ENCODE data around the gene SLC25A11. TPM values are rescaled to one million over a fixed set of nuclear protein-coding genes. Genes with fewer than 3 reads are reported as not detected.

SLC25A11 gene
- total RNA-seq, 1 donor from 2014 or later: 59.5 TPM

GRCh38 chr17:4903051-4903818 lies 36.6 kb downstream of the SLC25A11 start, which contains the start of gene CHRNE:
Gene CHRNE (minus strand): TSS chr17:4903098. CDS start chr17:4903063, 35 bp downstream.
- Histone ChIP-seq H3K27ac (ENCODE audit: low read depth, low read length) (peak within 1 kb of the TSS; percentile 29), H3K9ac (ENCODE audit: low read depth in 1 of 3, low read length in 3 of 3) (peak within 1 kb of the TSS in 2 of 3 donors; percentile 30 to 33), H3K4me3 (ENCODE audit: low read length in 3 of 3) (peak within 1 kb of the TSS; percentile 4 to 30 (median 13)), H3K9me3 (ENCODE audit: control insufficient read depth in 3 of 3, low read length in 3 of 3) (no peaks in the 10 kb centered on the region), H3K27me3 (ENCODE audit: control insufficient read depth in 3 of 3, insufficient read depth in 3 of 3, low read length in 3 of 3) (peaks cover 0 to 24% (median 12%) of the 10 kb centered on the region in 3 donors), H3K36me3 (ENCODE audit: control insufficient read depth in 3 of 3, insufficient read depth in 3 of 3, low read length in 3 of 3) (no peaks in the 10 kb centered on the region), H3K4me1 (ENCODE audit: control insufficient read depth in 3 of 3, insufficient read depth in 3 of 3, low read length in 3 of 3) (peaks cover 23 to 32% (median 25%) of the 10 kb centered on the region in 3 donors)

- H3K9me3 ChIP-seq (ENCODE audit: control insufficient read depth in 3 of 3, low read length in 3 of 3): no peaks in the 10 kb centered on the region
- peak overlapping the region; percentile 29 for H3K27ac ChIP-seq (ENCODE audit: low read depth, low read length)
- H3K27me3 ChIP-seq (ENCODE audit: control insufficient read depth in 3 of 3, insufficient read depth in 3 of 3, low read length in 3 of 3): peaks cover 0 to 24% (median 12%) of the 10 kb centered on the region in 3 donors
- H3K36me3 ChIP-seq (ENCODE audit: control insufficient read depth in 3 of 3, insufficient read depth in 3 of 3, low read length in 3 of 3): no peaks in the 10 kb centered on the region
- peak overlapping the region in 2 of 3 donors; percentile 30 to 33 for H3K9ac ChIP-seq (ENCODE audit: low read depth in 1 of 3, low read length in 3 of 3)
- H3K4me1 ChIP-seq (ENCODE audit: control insufficient read depth in 3 of 3, insufficient read depth in 3 of 3, low read length in 3 of 3): peaks cover 21 to 29% (median 23%) of the 10 kb centered on the region in 3 donors
- no peak overlapping the region for H3K4me3 ChIP-seq (ENCODE audit: low read length in 3 of 3)
These were observed 37.3 kb downstream of the SLC25A11 start for GRCh38 chr17:4902540-4902939.

- peaks cover 21 to 29% (median 23%) of the 10 kb centered on the region in 3 donors for H3K4me1 ChIP-seq (ENCODE audit: control insufficient read depth in 3 of 3, insufficient read depth in 3 of 3, low read length in 3 of 3)
- H3K36me3 ChIP-seq (ENCODE audit: control insufficient read depth in 3 of 3, insufficient read depth in 3 of 3, low read length in 3 of 3): peaks cover under 1 to 5% (median under 1%) of the 10 kb centered on the region in 3 donors
- no peaks in the 10 kb centered on the region for H3K9me3 ChIP-seq (ENCODE audit: control insufficient read depth in 3 of 3, low read length in 3 of 3)
- peak overlapping the region in 1 of 3 donors; percentile 62 for H3K4me3 ChIP-seq (ENCODE audit: low read length in 3 of 3)
- peaks cover 0 to 24% (median 12%) of the 10 kb centered on the region in 3 donors for H3K27me3 ChIP-seq (ENCODE audit: control insufficient read depth in 3 of 3, insufficient read depth in 3 of 3, low read length in 3 of 3)
- peak overlapping the region; percentile 44 for H3K27ac ChIP-seq (ENCODE audit: low read depth, low read length)
- peak overlapping the region in 1 of 3 donors; percentile 65 for H3K9ac ChIP-seq (ENCODE audit: low read depth in 1 of 3, low read length in 3 of 3)
These were observed 38.0 kb downstream of the SLC25A11 start for GRCh38 chr17:4901648-4902344.

GRCh38 chr17:4901108-4901647 lies 38.7 kb downstream of the SLC25A11 start:
- H3K9me3 ChIP-seq (ENCODE audit: control insufficient read depth in 3 of 3, low read length in 3 of 3): no peaks in the 10 kb centered on the region
- peak overlapping the region in 1 of 3 donors; percentile 65 for H3K9ac ChIP-seq (ENCODE audit: low read depth in 1 of 3, low read length in 3 of 3)
- H3K4me3 ChIP-seq (ENCODE audit: low read length in 3 of 3): peak overlapping the region in 2 of 3 donors; percentile 22 to 62
- H3K27me3 ChIP-seq (ENCODE audit: control insufficient read depth in 3 of 3, insufficient read depth in 3 of 3, low read length in 3 of 3): peaks cover 0 to 24% (median 12%) of the 10 kb centered on the region in 3 donors
- H3K36me3 ChIP-seq (ENCODE audit: control insufficient read depth in 3 of 3, insufficient read depth in 3 of 3, low read length in 3 of 3): peaks cover 6 to 11% (median 7%) of the 10 kb centered on the region in 3 donors
- peaks cover 21 to 29% (median 23%) of the 10 kb centered on the region in 3 donors for H3K4me1 ChIP-seq (ENCODE audit: control insufficient read depth in 3 of 3, insufficient read depth in 3 of 3, low read length in 3 of 3)
- peak overlapping the region; percentile 44 for H3K27ac ChIP-seq (ENCODE audit: low read depth, low read length)

GRCh38 chr17:4900231-4901107 lies 39.4 kb downstream of the SLC25A11 start:
- Histone ChIP-seq H3K9ac (ENCODE audit: low read depth in 1 of 3, low read length in 3 of 3) (no peak overlapping the region), H3K27me3 (ENCODE audit: control insufficient read depth in 3 of 3, insufficient read depth in 3 of 3, low read length in 3 of 3) (peaks cover 0 to 24% (median 12%) of the 10 kb centered on the region in 3 donors), H3K9me3 (ENCODE audit: control insufficient read depth in 3 of 3, low read length in 3 of 3) (no peaks in the 10 kb centered on the region), H3K36me3 (ENCODE audit: control insufficient read depth in 3 of 3, insufficient read depth in 3 of 3, low read length in 3 of 3) (peaks cover 13 to 17% (median 14%) of the 10 kb centered on the region in 3 donors), H3K27ac (ENCODE audit: low read depth, low read length) (no peak overlapping the region), H3K4me1 (ENCODE audit: control insufficient read depth in 3 of 3, insufficient read depth in 3 of 3, low read length in 3 of 3) (peaks cover 21 to 29% (median 23%) of the 10 kb centered on the region in 3 donors), H3K4me3 (ENCODE audit: low read length in 3 of 3) (peak overlapping the region in 2 of 3 donors; percentile 22 to 62)

- H3K9ac ChIP-seq (ENCODE audit: low read depth in 1 of 3, low read length in 3 of 3): peak within 1 kb of the TSS; percentile 33 to 51 (median 38)
These were observed 40.3 kb downstream of the SLC25A11 start, which contains the start of gene C17orf107 for GRCh38 chr17:4899341-4900230. Gene C17orf107 (plus strand): TSS chr17:4899536. CDS start chr17:4899763, 227 bp downstream.

GRCh38 chr17:4898927-4899326 lies 40.9 kb downstream of the SLC25A11 start:
- no peak overlapping the region for H3K27ac ChIP-seq (ENCODE audit: low read depth, low read length)

More at GRCh38 chr17:4899341-4900230, 40.3 kb downstream of the SLC25A11 start, which contains the start of gene C17orf107:
- H3K27me3 ChIP-seq (ENCODE audit: control insufficient read depth in 3 of 3, insufficient read depth in 3 of 3, low read length in 3 of 3): peaks cover 0 to 21% (median 12%) of the 10 kb centered on the region in 3 donors
- H3K27ac ChIP-seq (ENCODE audit: low read depth, low read length): no peak within 1 kb of the TSS
- H3K4me3 ChIP-seq (ENCODE audit: low read length in 3 of 3): peak within 1 kb of the TSS; percentile 65 to 71 (median 67)
- H3K4me1 ChIP-seq (ENCODE audit: control insufficient read depth in 3 of 3, insufficient read depth in 3 of 3, low read length in 3 of 3): peaks cover 21 to 29% (median 23%) of the 10 kb centered on the region in 3 donors
- H3K36me3 ChIP-seq (ENCODE audit: control insufficient read depth in 3 of 3, insufficient read depth in 3 of 3, low read length in 3 of 3): peaks cover 22 to 26% (median 22%) of the 10 kb centered on the region in 3 donors
- no peaks in the 10 kb centered on the region for H3K9me3 ChIP-seq (ENCODE audit: control insufficient read depth in 3 of 3, low read length in 3 of 3)

GRCh38 chr17:4898351-4898750 lies 41.5 kb downstream of the SLC25A11 start:
- Histone ChIP-seq H3K36me3 (ENCODE audit: control insufficient read depth in 3 of 3, insufficient read depth in 3 of 3, low read length in 3 of 3) (peaks cover 35 to 39% (median 35%) of the 10 kb centered on the region in 3 donors), H3K27ac (ENCODE audit: low read depth, low read length) (no peak overlapping the region), H3K9me3 (ENCODE audit: control insufficient read depth in 3 of 3, low read length in 3 of 3) (no peaks in the 10 kb centered on the region), H3K4me3 (ENCODE audit: low read length in 3 of 3) (no peak overlapping the region), H3K27me3 (ENCODE audit: control insufficient read depth in 3 of 3, insufficient read depth in 3 of 3, low read length in 3 of 3) (peaks cover 0 to 21% (median 12%) of the 10 kb centered on the region in 3 donors), H3K4me1 (ENCODE audit: control insufficient read depth in 3 of 3, insufficient read depth in 3 of 3, low read length in 3 of 3) (peaks cover 19 to 26% (median 21%) of the 10 kb centered on the region in 3 donors), H3K9ac (ENCODE audit: low read depth in 1 of 3, low read length in 3 of 3) (no peak overlapping the region)

More at GRCh38 chr17:4898927-4899326, 40.9 kb downstream of the SLC25A11 start:
- Histone ChIP-seq H3K4me1 (ENCODE audit: control insufficient read depth in 3 of 3, insufficient read depth in 3 of 3, low read length in 3 of 3) (peaks cover 21 to 29% (median 23%) of the 10 kb centered on the region in 3 donors), H3K27me3 (ENCODE audit: control insufficient read depth in 3 of 3, insufficient read depth in 3 of 3, low read length in 3 of 3) (peaks cover 0 to 21% (median 12%) of the 10 kb centered on the region in 3 donors), H3K36me3 (ENCODE audit: control insufficient read depth in 3 of 3, insufficient read depth in 3 of 3, low read length in 3 of 3) (peaks cover 29 to 33% (median 29%) of the 10 kb centered on the region in 3 donors), H3K9me3 (ENCODE audit: control insufficient read depth in 3 of 3, low read length in 3 of 3) (no peaks in the 10 kb centered on the region), H3K9ac (ENCODE audit: low read depth in 1 of 3, low read length in 3 of 3) (peak overlapping the region in 1 of 3 donors; percentile 33), H3K4me3 (ENCODE audit: low read length in 3 of 3) (peak overlapping the region in 1 of 3 donors; percentile 65)

All from skeletal muscle tissue (tissue), 4 donors.